ENCODE data around the gene DARS1. TPM values are rescaled to one million over a fixed set of nuclear protein-coding genes. Genes with fewer than 3 reads are reported as not detected.

The DARS1 gene
- 10 to 100 TPM; 54.9 to 57.2 TPM for total RNA-seq

- Histone ChIP-seq H3K4me3 (peak within 1 kb of the TSS; percentile 96 to 98), H3K27ac (peak within 1 kb of the TSS; percentile 96 to 97), H3K36me3 (no peaks in the 10 kb centered on the region), H3K27me3 (replicated peaks; ENCODE audit: insufficient read depth) (no peaks in the 10 kb centered on the region), H3K4me1 (replicated peaks) (peaks cover 6% of the 10 kb centered on the region), H3K9me3 (no peaks in the 10 kb centered on the region)
- DNase-seq (ENCODE audit: low spot score), result peak; percentile 87
- intact Hi-C loops (cut with DNase I), result no loop called here
- WGBS, result under 1% methylated on average over 44 of the region's 64 CpGs
- TF ChIP-seq, protein P1, sequence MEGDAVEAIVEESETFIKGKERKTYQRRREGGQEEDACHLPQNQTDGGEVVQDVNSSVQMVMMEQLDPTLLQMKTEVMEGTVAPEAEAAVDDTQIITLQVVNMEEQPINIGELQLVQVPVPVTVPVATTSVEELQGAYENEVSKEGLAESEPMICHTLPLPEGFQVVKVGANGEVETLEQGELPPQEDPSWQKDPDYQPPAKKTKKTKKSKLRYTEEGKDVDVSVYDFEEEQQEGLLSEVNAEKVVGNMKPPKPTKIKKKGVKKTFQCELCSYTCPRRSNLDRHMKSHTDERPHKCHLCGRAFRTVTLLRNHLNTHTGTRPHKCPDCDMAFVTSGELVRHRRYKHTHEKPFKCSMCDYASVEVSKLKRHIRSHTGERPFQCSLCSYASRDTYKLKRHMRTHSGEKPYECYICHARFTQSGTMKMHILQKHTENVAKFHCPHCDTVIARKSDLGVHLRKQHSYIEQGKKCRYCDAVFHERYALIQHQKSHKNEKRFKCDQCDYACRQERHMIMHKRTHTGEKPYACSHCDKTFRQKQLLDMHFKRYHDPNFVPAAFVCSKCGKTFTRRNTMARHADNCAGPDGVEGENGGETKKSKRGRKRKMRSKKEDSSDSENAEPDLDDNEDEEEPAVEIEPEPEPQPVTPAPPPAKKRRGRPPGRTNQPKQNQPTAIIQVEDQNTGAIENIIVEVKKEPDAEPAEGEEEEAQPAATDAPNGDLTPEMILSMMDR (IDR thresholded peaks at IDR 0.05), result peak in 1 of 4 experiments; percentile 8
- peak; percentile 74 for TF ChIP-seq POLR2AphosphoS5 (IDR thresholded peaks at IDR 0.05)
- peak; percentile 75 for TF ChIP-seq POLR2A (IDR thresholded peaks at IDR 0.05)
Measured at GRCh38 chr2:135985018-135985825, at the start of gene DARS1. Gene DARS1 (minus strand): TSS chr2:135985626. CDS start chr2:135985468, 158 bp downstream.

- Histone ChIP-seq H3K36me3 (no peaks in the 10 kb centered on the region), H3K4me1 (replicated peaks) (no peaks in the 10 kb centered on the region), H3K9me3 (no peaks in the 10 kb centered on the region), H3K4me3 (no peak overlapping the region), H3K27me3 (replicated peaks; ENCODE audit: insufficient read depth) (no peaks in the 10 kb centered on the region), H3K27ac (no peak overlapping the region)
- intact Hi-C loops (cut with DNase I), result no loop called here
- DNase-seq (ENCODE audit: low spot score), result no peak
- TF ChIP-seq POLR2A (IDR thresholded peaks at IDR 0.05) (no peak), POLR2AphosphoS5 (IDR thresholded peaks at IDR 0.05) (no peak)
- TF ChIP-seq, protein P1 (IDR thresholded peaks at IDR 0.05), result no peak
- 93% methylated on average over 3 of the region's 3 CpGs for WGBS
Measured at GRCh38 chr2:136034629-136035028, 49.2 kb upstream of the DARS1 start.

DNA sequence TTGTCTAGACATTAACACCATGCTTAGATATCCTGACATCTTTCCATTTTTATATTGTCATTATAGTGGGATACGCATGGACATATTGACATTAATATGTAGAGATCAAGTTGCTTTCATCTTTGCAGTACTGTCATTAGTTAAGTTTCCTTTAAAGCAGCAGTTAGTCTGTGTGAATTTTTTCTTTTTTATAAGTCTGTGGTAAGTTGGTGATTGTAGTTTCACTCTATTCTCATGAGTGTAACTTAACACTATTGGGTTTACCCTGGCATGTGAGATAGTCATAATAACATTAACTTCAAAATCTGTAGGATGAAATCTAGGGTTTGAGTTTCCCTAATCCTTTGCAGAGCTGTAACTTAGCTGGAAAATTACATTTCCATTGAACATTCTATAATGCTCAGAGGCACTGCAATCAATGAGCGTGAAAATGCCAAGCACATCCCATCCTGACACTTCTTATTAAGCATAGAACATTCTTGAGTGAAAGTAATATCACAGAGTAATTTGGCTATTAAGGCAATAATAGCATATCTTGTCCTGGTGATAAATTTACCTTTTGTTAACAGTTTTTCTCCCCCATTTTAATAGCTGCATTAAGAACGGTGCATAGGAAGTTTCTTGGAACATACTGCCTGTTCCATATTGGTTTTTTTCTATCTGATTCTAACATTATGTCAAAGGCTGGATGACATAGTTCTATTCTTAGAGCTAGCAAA is 47.5 kb upstream of the DARS1 start:
- no peak for TF ChIP-seq POLR2A (IDR thresholded peaks at IDR 0.05)
- TF ChIP-seq POLR2AphosphoS5 (IDR thresholded peaks at IDR 0.05), result no peak
- TF ChIP-seq, protein P1 (IDR thresholded peaks at IDR 0.05), result no peak
- H3K36me3 ChIP-seq, result no peaks in the 10 kb centered on the region
- H3K27me3 ChIP-seq (replicated peaks; ENCODE audit: insufficient read depth), result no peaks in the 10 kb centered on the region
- WGBS, result 87% methylated on average over 3 of the region's 3 CpGs
- H3K27ac ChIP-seq, result no peak overlapping the region
- no peak overlapping the region for H3K4me3 ChIP-seq
- no peaks in the 10 kb centered on the region for H3K9me3 ChIP-seq
- no peak for DNase-seq (ENCODE audit: low spot score)
- intact Hi-C loops (cut with DNase I), result no loop called here
- no peaks in the 10 kb centered on the region for H3K4me1 ChIP-seq (replicated peaks)

GRCh38 chr2:136032192-136032591 is 46.8 kb upstream of the DARS1 start:
- no peak overlapping the region for H3K4me3 ChIP-seq
- no peaks in the 10 kb centered on the region for H3K27me3 ChIP-seq (replicated peaks; ENCODE audit: insufficient read depth)
- H3K4me1 ChIP-seq (replicated peaks), result no peaks in the 10 kb centered on the region
- intact Hi-C loops (cut with DNase I), result no loop called here
- TF ChIP-seq POLR2A (IDR thresholded peaks at IDR 0.05), result no peak
- TF ChIP-seq, protein P1 (IDR thresholded peaks at IDR 0.05), result no peak
- H3K27ac ChIP-seq, result no peak overlapping the region
- DNase-seq (ENCODE audit: low spot score), result no peak
- no peaks in the 10 kb centered on the region for H3K36me3 ChIP-seq
- H3K9me3 ChIP-seq, result no peaks in the 10 kb centered on the region
- WGBS, result 78% methylated on average over 3 of the region's 3 CpGs
